SK-N-MC (cell line): ENCODE data around the gene SLC2A9.

Experiments used
- FOXP2 ChIP-seq: optimal IDR thresholded peaks from 2 replicates; pipeline ENCODE3; 2011; ENCODE audit warnings: mild to moderate bottlenecking, moderate library complexity; ENCODE audit not compliant: insufficient read depth; ENCODE audit errors: extremely low read length, control extremely low read depth
- POLR2AphosphoS5 ChIP-seq: IDR thresholded peaks from 2 replicates; pipeline ENCODE4 v1.6.1; 2012; ENCODE audit warnings: mild to moderate bottlenecking, low read depth, low read length, borderline replicate concordance

GRCh38 chr4:9920029-9920428, 101.3 kb downstream of the SLC2A9 start:
- TF ChIP-seq FOXP2 (no peak), POLR2AphosphoS5 (no peak)
